GM18867 (cell line): ENCODE measurements around the gene NDUFB11.

Experiments
- ATAC-seq: cut with Tn5 transposase; IDR thresholded peaks from one replicate; pipeline ENCODE4 v1.9.1; 2021; ENCODE audit warnings: mild to moderate bottlenecking, moderate library complexity; ENCODE audit not compliant: unreplicated experiment

The NDUFB11 gene

DNA sequence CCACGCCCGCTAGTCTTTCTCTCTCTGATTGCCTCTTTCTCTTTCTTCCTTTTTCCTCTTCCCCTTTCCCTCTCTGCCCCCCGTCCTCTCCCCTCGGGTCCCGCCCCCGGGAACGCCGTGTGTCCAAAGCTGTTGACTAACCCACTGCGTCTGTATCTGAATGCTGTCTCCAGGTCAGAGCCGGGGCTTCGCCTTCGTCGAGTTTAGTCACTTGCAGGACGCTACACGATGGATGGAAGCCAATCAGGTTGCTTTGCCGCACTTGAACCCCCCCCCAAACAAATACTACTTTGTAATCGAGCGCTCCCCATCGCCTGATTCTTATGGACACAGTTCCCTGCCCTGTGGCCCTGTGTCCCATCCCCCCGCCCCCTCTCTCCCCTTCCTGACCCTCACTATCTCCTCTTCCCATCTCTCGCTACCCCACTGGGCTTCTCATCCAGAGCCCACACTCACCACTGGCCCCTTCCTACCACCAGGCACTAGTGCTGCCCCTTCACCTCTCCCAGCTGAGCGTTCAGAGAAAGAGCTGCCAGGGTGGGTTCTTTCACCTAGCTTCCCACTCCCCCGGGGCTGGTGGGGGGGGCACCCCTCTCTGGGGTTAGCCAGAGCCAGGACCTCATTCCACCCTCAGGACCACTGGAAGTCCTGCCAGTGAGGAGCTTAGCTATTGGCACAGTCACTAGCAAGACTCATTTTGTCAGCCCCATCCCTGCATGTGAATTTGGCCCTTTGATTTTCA lies 30.5 kb upstream of the NDUFB11 start:
- no peak for ATAC-seq

DNA sequence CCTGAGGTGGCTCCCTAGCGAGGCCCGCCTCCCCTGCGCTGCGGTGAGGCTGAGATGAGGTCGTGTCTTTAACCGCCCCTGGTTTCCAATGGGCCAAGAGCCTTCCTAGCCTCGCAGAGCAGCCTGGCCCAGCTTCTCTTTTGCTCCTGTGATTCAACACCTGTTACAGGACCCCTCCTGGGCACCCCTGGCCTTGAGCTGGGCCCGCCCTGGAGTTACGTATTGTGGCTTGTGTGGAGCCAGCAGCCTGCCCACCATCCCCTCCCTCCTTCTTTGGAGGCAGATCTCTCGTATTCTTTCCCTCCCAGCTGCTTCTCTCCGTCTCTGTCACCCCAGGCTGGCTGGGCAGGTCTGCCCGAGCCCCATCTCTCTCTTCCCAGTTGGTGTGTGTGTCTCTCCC lies 29.9 kb upstream of the NDUFB11 start:
- no peak for ATAC-seq

DNA sequence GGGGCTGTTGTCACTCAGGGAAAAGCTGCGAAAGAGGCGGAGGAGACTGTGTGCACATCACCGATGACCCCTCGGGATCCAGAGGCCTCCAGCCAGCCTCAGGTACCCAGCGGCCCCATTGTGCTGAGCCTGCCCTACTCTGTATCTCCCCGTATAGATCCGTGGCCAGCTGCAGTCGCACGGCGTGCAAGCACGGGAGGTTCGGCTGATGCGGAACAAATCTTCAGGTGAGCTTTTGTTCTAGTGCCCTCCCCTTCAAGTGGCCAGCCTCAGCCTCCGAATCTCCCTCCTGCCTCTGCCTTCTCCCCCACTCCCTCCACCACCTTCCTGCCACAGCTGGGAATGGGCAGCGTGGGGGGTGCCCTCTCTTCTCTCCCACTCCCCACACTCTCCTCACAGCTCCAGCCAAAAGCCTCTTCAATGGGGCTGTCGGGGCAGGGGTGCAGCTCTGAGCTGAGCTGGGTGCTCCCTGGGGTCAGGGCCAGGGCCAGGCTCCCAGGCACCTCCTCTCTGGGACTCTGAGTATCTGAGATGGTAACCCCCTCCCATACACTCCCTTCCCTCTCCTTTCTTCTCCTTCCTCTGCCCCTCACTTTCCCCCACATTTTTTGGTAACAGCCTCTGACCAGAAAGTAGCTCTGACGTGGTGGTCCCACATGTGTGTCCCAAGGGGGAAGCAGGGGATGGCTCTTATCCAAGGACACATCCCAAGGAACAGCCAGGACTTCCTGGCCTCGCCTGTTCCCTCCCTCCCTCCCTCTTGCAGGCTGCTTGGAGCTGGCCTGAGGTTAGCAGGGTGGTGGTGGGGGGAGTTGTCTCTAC lies 28.7 kb upstream of the NDUFB11 start:
- ATAC-seq, result no peak

DNA sequence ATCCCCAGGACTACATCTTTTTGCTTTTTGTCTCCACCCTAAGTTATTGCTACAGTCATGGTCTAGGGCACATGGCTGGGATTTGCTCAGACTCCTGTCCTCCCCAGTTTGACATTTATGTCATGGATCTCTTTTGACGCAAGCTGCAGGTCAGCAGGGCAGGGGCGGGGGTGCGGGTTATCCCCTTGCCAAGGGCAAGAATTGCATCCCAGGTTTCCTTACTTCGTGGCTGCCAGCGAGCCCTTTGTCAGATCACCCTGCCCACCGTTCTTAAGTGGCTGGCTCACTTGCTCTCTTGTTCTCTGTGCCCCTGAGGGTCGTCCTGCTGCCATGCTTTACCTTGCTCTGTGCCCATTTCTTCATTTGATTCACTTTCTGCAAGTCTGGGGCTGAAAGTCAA lies 28.0 kb upstream of the NDUFB11 start:
- no peak for ATAC-seq

DNA sequence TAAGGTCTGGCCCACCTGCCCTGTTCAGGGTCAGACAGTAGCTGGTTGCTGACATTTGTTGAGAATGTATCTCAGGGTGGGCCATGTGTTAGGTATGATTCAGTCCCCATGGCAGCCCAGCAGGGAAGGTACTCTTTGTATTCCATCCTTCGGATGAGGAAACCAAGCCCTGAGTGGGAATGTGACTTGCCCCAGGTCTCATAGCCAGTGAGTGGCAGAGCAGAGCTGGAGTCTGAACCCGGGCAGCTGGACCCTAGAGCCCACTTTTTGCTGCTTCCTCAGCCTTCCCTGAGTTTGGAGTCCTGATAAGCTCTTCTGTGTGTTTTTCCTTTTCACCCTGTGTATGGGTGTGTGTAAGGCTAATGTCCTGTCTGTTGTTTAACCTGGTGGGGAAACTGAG lies 27.5 kb upstream of the NDUFB11 start:
- ATAC-seq, result no peak

DNA sequence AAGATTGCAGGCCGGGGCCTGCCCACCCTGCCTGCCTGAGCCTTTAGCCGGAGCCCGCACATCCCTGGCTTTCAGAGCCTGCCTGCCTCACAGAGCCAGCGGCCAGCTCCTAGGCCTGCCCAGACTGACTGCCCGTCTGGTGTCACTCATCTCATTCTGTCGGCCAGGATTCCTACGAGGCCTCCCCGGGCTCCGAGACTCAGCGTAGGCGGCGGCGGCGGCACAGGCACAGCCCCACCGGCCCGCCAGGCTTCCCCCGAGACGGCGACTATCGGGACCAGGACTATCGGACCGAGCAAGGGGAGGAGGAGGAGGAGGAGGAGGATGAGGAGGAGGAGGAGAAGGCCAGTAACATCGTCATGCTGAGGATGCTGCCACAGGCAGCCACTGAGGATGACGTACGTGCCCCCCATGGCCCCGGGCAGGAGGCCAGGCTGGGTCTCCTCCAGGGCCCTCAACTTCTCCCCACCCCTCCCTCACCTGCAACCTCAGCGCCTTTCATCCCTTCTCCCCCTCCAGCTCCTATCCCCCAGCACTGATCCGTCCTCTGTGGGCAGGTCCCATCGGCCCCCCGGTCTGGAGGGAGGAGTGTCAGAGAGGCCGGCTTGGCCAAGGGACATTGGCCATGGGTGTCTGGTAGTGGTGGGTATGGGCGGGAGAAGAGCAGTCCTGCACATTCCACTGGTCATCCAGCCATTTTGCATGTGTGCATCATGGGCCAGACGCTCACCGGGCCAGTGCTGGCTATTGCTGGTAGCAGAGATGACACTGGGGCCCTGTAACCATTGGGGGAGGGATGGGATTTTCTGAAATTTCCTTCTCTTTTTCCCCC lies 26.6 kb upstream of the NDUFB11 start:
- no peak for ATAC-seq

DNA sequence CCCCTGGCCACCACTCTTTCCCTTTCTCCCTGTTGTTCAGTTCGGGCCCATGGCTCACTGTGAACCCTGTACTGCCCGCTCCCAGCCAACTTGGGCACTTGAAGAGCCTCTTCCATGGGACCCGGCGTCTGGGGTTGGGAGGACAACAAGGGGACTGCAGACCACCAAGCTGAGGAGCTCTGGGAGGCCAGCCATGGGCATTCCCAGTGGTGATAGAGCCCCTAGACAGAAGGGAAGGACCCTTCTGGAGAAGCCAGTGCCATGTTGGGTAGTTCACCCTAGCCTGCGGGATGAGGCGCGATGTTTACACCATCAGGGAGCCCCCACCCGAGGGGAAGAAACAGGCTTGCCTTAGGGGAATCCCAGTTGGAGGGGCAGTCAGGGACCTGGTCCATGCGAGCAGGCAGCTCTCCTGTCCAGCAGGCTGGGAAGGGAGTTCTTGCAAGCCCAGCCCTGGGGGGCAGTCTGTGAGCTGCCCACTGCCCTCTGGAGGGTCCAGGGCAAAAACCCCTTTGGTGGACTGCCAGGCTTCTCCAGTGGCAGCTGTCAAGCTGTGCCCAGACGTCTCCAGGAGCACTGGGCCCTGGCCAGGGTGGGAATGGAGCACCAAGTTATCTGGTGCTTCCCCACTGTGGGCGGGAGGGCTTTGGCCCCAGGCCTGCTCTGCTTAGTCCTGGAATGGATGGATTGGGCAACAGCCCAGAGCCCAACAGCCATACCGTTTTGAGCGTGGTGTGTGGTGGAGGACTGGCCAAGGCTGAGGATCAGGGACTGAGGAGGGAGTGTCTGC lies 25.4 kb upstream of the NDUFB11 start:
- no peak for ATAC-seq

DNA sequence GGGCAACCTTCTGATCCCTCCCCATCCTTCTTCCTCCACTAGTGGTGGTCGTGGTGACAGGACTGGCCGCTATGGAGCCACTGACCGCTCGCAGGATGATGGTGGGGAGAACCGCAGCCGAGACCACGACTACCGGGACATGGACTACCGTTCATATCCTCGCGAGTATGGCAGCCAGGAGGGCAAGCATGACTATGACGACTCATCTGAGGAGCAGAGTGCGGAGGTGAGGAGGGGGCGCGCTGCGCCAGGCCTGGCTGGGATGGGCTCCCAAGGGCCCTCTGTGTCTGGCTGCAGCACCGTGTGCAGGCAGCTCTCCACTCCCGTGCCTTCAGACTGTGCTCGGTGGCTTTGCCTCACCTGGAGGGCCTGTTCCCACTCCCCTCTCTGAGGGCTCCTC lies 24.8 kb upstream of the NDUFB11 start:
- ATAC-seq, result no peak

DNA sequence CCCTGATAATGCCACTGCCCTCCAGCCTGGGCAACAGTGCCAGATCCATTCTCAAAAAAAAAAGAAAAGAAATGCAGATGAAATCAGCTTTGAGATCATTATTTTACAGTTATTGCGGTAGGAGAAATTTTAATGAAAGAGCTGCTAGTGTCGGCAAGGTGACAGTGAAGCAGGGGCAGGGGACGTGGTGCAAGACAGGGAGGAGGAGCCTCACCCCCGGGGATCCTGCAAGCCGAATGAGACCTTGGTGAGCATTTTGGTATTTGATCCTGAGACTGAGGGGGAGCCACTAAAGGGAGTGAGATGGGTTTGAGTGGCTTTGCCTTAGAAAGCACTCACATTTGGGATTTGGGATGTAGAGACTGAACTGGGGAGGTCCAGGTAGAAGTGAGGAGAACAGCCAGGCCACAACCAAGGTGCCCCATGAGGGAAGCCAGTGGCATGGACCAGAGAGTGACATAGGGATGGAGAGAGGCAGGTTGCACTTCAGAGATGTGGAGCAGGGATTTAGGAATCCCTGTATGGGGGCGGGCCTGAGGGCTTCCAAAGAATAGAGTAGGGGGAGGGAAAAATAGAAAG lies 24.1 kb upstream of the NDUFB11 start:
- ATAC-seq, result no peak

DNA sequence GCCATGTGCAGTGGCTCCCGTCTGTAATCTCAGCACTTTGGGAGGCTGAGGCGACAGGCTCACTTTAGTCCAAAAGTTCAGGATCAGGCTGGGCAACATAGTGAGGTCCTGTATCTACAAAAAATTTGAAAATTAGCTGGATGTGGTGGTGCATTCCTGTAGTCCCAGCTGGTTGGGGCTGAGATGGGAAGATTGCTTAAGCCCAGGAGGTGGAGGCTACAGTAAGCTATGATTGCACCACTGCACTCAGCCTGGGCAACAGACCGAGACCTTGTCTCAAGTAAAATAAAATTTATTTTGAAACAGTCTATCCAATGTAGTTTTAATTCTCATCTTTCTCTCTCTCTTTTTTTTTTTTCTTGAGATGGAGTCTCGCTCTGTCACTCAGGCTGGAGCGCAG lies 21.6 kb upstream of the NDUFB11 start:
- no peak for ATAC-seq

DNA sequence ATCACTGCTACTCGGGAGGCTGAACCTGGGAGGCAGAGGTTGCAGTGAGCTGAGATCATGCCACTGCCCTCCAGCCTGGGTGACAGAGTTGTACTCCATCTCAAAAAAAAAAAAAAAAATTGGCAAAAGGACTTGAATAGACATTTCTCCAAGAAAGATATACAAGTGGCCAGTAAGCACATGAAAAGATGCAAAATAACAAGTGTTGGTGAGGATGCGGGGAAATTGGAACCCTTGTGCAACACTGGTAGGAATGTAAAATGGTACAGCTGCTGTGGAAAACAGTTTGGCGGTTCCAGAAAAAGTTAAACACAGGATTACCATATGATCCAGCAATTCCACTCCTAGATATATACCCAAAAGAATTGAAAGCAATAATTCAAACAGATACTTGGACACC lies 19.9 kb upstream of the NDUFB11 start:
- no peak for ATAC-seq

DNA sequence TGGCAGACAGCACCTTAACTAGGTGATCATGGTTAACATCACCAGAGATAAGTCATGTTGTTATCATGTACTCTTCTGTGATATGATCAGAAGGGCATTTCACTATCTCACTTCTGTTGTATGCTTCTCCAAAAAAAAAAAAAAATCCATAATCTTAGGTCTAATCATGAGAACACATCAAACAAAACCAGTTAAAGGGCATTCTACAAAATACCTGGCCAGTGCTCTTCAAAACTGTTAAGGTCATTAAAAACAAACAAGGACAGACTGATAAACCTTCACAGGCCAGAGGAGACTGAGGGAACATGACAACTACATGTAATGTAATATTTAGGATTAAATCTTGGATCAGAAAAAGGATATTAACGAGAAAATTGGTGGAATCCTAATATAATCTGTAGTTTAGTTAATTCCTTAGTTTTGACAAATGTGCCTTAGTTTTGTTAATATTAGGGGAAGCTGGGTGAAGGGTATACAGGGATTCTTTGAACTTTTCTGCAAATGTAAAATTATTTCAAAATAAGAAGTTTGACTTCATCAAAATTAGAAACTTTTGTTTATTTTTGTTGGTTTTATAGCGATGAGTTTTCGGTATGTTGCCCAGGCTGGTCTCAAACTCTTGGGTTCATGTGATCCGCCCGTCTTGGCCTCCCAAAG lies 18.6 kb upstream of the NDUFB11 start:
- no peak for ATAC-seq

DNA sequence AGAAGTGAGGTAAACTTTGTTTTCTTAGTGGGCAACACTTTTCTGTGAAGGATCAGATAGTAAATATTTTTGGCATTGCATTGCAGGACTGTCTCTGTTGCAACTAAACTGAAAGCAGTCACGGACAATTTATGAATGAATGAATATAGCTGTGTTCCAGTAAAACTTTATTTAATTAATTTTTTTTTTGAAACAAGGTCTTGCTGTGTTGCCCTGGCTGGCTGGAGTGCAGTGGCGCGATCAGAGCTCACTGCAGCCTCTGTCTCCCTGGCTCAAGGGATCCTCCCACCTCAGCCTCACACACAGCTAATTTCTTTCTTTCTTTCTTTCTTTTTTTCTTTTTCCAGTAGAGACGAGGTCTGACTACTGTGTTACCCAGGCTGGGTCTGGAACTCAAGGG lies 16.3 kb upstream of the NDUFB11 start:
- ATAC-seq, result no peak

DNA sequence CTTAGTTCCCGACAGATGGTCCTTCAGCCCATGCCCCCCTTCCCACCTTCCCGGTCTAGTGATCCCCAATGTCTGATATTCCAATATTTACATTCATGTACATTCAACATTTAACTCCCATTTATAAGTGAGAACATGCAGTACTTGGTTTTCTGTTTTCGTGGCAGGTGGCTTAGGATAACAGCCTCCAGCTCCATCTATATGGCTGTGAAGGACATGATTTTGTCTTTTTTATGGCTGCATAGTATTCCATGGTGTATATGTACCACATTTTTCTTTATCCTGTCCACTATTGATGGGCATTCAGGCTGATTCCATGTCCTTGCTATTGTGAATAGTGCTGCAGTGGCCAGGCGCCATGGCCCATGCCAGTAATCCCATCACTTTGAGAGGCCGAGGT lies 14.3 kb upstream of the NDUFB11 start:
- ATAC-seq, result no peak

DNA sequence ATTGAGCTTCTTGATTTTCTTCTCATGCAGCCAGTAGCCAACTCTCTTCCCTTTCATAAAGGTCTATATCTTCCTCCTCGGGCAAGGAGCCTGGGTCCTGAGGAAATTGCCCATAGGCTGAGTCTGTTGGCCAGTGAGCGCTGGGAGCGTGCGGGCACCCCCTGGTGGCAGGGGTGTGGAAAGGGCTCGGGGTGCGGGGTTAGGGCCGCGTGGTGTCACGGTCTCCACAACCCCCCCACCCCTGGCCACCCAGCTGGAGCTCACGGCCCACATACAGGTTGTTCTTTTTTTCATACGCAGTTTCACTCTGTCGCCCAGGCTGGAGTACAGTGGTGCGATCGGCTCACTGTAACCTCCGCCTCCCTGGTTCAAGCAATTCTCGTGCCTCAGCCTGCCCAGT lies 13.6 kb upstream of the NDUFB11 start:
- ATAC-seq, result no peak

DNA sequence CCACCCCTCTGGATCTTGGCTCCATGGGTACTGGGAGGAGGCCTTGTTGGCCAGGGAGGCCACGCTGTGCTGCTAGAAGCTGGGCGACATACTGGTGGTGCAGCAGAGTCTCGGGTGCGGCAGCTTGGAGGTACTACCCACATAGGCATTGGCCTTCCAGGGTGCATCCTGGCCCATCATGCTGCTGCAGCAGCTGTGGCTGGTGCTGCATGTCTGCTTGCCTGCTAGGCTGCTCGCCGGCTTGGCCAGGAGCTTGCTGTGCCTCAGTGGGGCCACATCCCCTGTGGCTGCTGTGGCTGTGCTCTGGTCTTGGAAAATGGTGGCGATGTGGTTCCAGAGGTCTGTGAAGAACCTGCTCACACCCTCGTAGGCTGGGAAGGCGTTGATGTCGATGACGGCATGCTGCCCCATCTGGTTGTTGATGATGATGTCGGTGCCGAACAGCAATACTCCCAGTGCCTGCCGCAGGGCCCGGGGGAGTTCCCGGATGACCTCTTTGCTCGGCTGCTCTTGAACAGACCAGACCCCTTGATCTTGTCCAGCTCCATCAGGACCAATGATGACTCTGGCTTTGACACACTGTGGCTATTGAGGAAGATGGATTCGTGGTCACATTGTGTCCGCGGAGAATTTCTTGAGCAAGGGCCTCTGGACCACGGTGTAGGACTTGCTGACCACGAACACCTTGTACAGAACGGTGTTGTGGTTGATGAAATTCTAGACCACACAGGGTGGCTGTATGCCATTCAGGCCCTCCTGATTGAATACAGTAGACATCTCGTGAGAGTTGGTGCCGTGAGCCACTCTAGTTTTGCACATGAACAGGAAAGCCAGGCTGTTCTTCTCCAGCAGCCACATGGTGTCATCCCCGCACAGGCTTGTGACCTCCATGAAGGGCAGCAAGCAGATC lies 12.4 kb upstream of the NDUFB11 start:
- no peak for ATAC-seq

DNA sequence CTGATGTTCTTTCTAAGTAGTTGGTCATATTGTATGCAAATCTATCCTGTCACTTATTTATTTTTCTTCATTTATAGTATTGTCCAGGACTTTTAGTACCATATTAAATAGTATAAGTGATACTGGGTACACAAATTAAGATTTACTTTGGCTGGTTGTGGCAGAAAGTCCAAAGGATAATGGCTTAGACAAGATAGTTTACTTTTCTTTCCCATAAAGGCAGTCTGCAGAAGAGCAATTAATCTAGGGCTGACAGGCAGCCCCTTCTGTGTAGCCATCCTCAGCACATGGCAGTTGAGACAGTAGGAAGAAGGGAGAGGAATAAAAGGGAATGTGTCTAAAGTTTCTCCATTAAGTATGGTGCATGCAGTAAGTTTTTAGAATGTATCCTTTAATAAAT lies 6.9 kb upstream of the NDUFB11 start:
- no peak for ATAC-seq

DNA sequence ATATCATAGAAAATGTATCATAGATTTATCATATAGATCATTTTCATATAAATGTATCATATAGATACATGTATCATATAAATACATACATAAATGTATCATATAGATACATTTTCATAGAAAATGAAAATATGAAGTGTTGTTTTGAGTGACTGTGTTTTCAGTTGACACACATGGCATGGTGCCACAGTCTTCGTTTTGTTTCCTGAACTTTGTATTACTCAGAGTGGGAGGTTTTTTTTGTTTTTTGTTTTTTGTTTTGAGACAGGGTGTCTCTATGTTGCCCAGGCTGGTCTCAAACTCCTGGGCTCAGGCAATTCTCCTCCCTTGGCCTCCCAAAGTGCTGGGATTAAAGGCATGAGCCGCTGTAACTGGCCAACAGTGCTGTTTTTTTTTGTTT lies 4.4 kb upstream of the NDUFB11 start:
- ATAC-seq, result no peak
